Left cardiac atrium (tissue), 4 donors: ENCODE data around the gene SYNDIG1. TPM values are rescaled to one million over a fixed set of nuclear protein-coding genes. Genes with fewer than 3 reads are reported as not detected.

Experiments used
- ATAC-seq, 2 donors: fragments of 200-7000 bp; cut with Tn5 transposase; one replicate each; pipeline ENCODE4 v1.9.1; 2020; ENCODE audit warnings: mild to moderate bottlenecking in 2 of 2, moderate library complexity in 2 of 2
- DNase-seq: peaks from one replicate; pipeline ENCODE4 v3.0.0-alpha.2; 2020
- intact Hi-C, 2 donors: fragments of 100-400 bp; cut with DNase I; formaldehyde crosslinking; loops; one replicate each; pipeline versions ENCODE4 v1.14.1 to v1.15.1; 2022 to 2023
- total RNA-seq, 2 donors: library from RNA; stranded (reverse); fragmentation: NEBNext Ultra II Directional; extraction: Animal tissue kit (Norgen Biotek cat#: 25700); gene quantifications; one replicate each; pipeline ENCODE4 v1.2.1, GENCODE V29; 2021
- donor health status: DM: no; HTN: yes; CAD: no.
- donor health status: DM: no; HTN: yes; CAD: no; lungs with severe emphysema.
- donor health status: DM: yes; HTN: yes; CAD: no.
- donor health status: Dilated cardiomyopathy.

SYNDIG1 gene
- total RNA-seq, 2 donors from 2014 or later, result 16.7 to 28.4 TPM

DNA sequence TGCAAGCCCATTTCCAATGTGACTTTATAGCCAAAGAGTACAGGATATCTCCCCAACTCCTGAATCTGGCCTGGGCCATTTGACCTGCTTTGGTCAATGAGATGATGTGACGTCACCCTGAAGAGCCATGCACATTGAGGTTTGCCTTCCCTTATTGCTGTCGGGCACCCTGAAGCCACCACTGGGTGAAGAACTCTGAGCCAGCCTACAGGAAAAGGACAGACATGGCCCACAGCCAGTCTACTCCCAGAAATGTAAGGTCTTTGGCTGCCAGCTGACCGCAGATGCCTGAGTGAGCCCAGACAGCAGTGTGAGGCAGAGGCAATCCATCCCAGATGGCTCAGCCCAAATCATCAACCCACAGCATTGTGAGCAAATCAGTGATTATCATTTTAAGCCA, 3.7 kb upstream of the SYNDIG1 start:
- peak; percentile 49 to 75 for ATAC-seq
- peak; percentile 72 for DNase-seq
- intact Hi-C loops, result loop anchor here in 1 of 2 donors (5.0 to 10.0 kb wide), 2 partner anchors 37 to 149 kb away; no protein-coding TSS in a partner anchor

DNA sequence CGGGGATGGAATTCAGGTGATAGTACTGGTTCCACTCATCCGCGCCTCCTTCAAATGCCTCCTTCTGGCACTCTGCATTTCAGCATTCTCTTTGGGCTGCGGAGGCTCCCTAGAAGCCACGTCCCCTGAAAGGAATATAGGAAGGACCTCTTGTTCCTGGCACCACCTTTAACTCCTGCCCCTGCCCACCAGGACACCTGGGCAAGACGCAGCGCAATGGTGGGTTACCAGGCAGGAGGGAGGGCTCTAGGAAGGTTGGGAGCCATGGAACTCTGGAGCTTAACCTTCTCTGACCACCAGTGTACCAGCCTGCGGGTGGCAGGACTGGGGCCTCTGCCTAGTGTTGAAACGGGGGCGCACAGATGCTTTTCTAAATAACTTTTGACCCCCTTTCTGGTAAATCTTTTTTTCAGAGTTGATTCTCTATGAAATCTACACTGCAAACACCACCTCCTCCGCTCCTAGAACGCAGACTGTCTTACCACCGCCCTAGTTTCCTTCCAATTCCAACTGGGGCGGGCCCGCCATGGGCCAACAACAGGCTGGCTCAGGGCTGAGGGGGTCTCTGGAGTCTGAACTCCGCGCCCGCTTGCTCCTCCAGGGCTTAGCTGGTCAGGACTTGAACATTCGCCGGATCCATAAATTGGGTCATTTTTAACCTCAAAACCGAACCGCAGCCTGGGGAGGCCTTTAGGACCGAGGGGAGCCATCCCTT, 871 bp upstream of the SYNDIG1 start:
- ATAC-seq (no peak), DNase-seq (no peak)
- intact Hi-C loops, result loop anchor here in 1 of 2 donors (5.0 to 10.0 kb wide), 2 partner anchors 34 to 146 kb away; no protein-coding TSS in a partner anchor

DNA sequence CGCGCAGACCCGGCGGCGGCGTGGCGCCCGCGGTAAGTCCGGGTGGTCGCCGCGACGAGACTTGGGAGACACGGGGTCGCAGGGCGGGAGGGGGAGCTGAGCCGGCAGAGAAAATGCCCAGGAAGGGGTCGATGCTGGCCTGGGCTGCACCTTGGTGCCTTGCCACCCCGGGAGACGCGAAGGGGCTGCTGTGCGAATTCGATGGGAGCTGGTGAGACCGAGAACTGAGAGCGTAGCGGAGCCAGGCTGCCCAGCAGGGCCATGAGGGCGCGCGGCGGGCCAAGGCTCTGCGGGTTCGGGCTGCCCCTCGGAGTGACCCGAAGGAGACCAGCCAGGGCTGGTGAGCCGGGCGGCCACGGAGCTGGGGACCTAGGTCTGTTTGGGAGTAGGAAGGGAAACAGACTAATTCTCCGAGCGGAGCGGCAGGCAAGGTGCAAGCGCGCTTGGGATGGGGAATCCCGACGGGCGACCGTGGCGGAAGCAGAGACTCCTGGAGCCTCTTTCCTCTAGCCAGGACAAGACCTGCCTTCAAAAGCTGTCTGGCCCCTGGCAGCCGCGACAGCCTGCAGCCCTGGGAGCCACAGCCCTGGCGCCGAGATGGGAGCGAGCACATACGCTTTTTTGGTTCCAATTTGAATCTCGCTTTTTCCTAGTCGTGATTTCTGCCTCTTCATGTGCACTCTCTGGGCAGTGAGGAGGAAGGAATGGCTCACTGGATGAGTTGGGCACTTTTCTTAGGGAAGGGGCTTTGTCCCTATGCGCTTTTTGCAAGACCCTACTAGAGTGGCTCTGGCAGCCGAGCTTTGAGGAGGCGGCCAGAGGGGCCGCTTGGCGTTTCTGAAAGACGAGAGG, 691 bp downstream of the SYNDIG1 start:
- intact Hi-C loops, result loop anchor here in 1 of 2 donors (5.0 to 10.0 kb wide), 2 partner anchors 32 to 145 kb away; no protein-coding TSS in a partner anchor
- ATAC-seq (peak; percentile 9 to 10), DNase-seq (no peak)

DNA sequence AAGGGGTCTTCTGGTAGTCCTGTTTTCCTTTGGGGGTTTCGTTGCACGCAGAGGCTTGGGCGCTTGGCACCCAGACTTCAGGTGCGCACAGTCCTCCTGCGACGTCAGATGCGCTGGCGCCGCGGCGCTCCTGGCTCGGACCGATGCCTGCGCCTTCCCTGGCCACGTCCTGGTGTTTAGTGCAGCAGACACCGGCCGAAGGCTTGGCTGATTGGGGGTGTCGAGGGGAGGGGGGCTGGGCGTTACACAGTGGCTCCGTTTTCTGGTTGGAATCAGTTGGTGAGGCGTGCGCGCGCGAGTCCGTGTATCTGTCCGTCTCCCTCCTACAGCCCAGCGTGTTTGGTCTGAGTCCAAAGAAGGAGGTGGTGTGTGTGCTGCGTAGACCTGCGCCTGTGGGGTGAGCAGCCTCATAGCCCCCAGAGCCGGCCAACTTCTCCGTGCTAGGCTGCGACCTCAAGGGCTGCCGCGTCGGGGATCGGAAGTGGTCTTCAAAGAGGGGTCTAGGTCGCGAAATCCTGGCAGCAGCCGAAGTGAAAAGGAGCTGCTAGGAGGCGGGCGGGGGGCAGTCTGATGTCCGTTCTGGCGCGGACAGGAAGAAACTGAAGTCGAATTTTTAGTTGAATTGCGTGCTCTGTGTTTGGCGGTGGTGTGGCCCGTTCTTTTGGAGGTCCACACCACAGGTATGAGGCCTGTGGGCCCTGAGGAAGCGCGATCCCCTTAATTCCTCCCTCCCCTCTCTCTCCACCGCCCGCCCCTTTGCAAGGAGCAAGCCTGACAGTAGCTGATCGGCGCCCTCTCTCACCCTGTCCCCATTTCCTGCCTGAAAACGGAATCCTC, 1.5 kb downstream of the SYNDIG1 start:
- intact Hi-C loops, result no loop called here
- peak; percentile 12 to 36 for ATAC-seq

DNA sequence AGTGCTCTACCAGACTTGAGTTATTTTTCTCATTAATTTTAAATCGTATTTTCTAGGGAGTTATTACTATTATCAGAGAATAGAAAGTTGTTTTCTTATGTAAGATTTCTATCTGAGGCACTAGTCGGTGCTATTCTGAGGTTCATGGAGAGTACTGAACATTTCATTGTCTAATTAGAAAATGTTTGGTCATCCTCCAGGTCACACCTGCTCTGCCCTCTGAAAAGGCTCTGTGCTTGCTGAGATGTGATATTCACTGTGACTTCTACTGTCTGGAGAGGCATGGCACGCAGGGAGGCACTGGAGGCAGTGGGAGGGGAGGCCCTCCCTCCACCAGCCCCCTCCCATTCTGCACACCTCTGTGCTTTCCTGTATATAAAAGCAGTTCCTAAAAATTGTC, 3.0 kb downstream of the SYNDIG1 start:
- no peak for ATAC-seq
- no peak for DNase-seq
- intact Hi-C loops, result no loop called here

More for the DNA sequence above, 1.5 kb downstream of the SYNDIG1 start:
- DNase-seq, result peak; percentile 36

DNA sequence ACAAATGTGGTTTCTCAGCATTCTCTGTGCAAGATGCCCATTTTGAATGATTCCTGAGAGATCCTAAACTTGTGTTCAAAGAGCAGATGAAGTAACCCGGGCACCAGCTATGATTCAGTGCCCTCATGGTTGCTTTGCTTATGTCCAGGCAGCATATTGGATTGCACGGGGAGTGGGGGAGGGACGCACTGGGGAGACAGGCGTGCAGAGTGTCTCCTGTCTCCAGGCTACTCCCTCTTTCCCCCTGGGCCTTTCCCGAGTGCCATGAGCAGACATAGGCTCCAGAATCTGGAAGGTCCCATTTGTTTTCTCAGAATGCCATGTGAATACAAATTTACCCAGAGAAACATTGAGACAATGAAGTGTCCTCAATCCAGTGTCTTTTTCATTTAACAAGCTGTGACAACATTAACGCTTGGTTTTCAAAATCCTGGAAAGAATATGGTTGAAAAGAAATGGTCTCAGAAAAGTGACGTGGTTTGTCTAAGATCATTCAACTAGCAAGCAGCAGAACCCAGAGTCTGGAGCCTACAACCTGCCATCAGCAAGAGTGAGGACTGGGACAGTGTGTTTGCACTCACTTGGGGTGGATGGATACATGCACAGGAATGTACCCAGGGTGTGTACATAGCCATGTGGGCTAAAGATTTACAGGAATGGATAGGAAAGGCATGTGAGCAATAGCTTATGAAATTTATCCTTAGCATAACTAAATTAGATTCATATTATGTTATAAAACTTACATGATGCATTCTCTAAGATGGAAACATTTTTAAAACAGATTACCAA, 4.2 kb downstream of the SYNDIG1 start:
- intact Hi-C loops, result no loop called here

DNA sequence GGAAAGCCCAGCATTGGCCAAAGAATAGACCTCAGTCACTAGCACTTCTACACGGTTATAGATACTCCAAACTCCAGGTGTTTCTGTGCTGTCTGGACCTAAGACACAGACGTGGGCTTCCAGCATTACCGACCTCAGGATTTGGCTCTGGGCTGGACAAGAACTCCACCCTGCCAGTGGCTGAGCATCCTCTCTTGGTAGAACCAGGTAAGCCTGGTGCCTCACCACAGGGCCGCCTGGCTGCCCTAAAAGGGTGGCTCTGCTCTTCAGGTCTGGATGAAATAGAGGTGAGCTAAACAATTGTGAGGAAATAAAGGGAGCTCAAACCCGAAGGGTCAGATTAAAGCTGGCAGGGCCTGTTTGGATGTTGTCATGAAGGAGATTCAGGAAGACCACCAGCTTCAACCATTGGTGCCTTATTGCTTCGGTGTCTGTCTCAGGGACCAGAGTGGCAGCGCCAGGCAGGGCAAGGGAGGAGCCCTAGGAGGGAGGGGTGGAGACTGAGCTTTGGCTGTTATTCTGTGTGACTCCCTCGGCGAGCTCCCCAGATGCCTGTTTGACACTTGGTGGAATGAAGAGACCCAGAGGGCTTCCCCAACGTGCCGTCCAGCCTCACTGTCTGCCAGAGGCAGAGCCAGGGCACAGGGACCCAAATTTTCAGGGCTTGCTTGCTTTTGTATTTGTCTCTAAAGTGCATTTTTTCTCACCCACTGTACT, 8.6 kb downstream of the SYNDIG1 start:
- peak; percentile 58 to 72 for ATAC-seq
- DNase-seq, result no peak
- intact Hi-C loops, result no loop called here

More for the DNA sequence above, 4.2 kb downstream of the SYNDIG1 start:
- DNase-seq, result no peak
- no peak for ATAC-seq

DNA sequence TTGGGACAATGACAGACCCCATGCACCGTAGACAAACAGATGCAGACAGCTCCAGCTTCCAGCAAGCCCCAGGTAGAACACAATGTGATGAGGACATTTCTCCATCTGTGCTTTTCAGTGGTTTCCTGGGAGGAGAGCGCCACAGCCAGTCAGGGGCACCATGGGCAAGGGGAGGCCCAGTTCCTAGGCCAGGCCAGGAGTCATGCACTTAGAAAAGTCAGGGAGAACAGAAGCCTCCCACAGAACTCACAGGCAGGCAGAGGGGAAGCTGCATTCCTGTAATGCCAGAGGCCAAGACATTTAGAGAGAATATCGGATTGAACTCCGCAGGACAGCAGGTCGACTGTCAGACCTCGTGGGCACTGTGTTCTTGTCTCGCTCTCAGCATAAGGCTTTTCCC, 9.2 kb downstream of the SYNDIG1 start:
- intact Hi-C loops, result no loop called here
- DNase-seq (no peak), ATAC-seq (peak in 1 of 2 donors; percentile 31)

DNA sequence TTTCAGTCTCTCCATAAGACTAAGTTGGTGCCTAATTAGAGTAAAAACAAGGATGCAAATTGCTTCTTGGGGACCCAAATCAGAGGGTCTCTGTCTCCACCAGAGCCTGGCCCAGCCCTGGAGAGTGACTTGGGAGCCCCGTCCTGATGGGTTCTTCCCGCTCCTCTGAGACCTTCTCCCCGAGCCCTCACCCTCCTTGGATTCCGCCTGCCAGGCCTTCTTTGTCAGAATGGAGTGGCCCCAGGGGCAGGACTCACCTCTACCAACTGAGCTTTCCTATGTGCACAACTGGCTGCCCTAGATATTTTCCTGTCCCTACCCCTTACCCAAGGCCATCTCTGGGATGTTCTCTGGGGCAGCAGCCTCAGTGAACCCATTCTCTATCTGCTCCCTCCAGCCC, 9.7 kb downstream of the SYNDIG1 start:
- intact Hi-C loops, result no loop called here
- ATAC-seq (no peak), DNase-seq (no peak)

DNA sequence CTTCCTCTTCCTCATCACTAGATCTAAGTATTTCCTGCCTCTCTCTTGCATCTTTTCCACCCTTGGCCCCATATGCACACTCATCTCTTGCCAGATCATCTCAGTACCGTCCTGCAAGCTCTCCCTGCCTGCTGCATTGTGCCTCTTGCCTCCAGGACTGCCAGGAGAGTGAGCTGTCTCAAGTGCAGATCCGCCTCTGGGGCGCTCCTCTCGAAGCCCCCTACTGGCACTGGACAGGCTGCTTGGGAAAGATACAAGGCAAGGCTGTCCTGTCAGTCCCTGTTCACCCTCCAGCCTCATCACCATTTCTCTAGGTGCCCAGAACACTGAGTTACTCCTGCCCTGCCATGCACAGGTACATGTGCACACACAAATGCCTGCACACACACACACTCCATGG, 10.2 kb downstream of the SYNDIG1 start:
- ATAC-seq (no peak), DNase-seq (no peak)
- intact Hi-C loops, result no loop called here

DNA sequence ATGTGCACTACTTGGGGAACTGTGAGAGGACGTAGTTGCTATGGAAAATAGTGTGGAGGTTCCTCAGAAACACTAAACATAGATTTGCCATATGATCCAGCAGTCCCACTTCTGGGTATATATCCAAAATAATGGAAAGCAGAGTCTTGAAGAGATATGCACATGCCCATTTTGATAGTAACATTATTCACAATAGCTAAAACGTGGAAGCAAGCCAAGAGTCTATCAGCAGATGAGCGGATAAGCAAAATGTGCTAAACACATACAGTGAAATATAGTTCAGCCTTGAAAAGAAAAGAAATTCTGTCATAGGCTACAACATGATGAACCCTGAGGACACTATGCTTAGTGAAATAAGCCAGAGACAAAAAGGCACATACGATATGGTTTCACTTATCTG, 11.1 kb downstream of the SYNDIG1 start:
- ATAC-seq (no peak), DNase-seq (no peak)
- intact Hi-C loops, result no loop called here

DNA sequence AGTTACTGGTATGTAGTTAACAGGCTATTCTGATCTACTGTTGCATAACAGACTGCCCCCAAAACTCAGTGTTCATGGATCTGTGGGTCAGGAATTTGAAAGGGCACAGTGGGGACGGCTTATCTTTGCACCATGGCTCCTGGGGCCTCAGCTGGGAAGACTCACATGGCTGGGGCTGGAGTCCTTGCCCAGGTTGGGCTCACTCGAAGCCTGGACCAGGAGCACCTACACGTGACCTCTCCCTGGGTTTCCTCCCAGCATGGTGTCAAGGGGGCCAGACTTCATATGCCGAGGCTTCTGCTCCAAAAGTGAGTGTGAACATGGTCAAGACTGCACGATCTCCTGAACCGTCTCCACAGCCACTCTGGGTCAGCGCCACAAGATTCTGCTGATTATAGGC, 11.7 kb downstream of the SYNDIG1 start:
- ATAC-seq (no peak), DNase-seq (no peak)
- intact Hi-C loops, result no loop called here

DNA sequence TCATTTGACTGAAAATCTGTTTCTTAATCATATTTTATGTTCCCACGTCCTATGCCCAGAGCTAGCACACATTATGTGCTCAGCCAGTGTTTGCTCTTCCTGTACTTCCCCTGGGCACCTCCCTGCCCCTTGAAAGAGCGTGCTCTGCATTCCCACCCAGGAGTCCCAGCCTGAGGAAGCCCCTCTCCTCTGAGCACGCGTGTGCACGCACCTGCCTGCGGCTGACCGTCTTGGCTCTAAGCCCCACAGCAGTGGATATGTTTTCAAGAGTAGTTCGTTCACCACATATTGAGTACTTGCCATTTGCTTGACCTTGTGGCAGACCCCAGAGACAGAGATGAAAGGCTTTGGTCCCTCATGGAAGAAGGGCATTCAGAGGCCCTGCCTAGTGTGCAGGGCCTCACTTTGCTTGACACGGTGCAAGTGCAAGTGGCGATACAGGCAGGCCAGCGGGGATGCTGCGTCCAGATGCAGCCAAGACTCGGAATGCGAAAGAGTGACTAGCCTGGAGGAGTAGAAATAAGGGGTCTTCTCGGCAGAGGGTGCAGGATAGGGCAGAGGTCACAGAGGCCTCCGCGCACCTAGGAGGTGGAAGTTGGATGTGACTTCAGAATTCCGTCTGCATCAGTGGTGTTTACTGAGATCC, 14.1 kb downstream of the SYNDIG1 start:
- no peak for DNase-seq

DNA sequence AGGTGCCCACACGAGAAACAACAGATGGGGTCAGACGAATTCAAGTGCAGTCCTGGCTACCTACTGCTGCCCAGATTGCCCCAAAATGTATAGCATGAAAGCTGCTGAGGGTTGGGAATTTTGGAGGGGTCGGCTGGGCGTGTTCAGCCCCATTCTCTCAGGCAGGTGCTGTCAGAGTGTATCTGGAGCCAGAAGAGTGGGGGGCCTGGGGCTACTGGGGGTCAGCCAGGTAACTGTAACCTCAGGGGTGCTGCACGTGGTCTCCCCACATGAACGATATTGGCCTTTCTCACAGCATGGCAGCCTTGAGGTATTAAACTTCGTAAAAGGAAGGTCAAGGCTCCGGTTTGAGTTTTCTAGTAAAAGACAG, 14.6 kb downstream of the SYNDIG1 start:
- intact Hi-C loops, result no loop called here
- ATAC-seq (no peak), DNase-seq (no peak)

More for the DNA sequence above, 14.1 kb downstream of the SYNDIG1 start:
- intact Hi-C loops, result no loop called here
- no peak for ATAC-seq

DNA sequence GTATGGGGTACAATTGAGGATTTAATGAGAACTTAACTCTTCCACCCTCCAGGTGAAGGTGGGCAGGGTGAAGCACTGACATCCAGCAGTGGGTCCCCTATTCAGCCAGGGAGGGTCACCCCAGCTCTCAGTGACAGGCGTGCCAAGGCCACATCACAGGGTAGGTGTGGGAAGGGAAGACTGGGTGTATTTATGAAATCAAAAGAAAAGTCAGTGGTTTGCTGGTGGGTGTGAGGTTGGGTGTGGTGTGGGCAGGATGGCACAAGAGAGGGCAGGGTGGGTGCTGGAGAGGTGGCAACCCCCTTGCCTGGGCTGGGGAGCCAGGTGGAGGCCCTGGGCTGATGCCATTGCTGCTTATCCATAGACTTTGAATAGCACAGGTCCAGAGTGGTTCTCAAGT, 16.6 kb downstream of the SYNDIG1 start:
- ATAC-seq (no peak), DNase-seq (no peak)
- intact Hi-C loops, result no loop called here

DNA sequence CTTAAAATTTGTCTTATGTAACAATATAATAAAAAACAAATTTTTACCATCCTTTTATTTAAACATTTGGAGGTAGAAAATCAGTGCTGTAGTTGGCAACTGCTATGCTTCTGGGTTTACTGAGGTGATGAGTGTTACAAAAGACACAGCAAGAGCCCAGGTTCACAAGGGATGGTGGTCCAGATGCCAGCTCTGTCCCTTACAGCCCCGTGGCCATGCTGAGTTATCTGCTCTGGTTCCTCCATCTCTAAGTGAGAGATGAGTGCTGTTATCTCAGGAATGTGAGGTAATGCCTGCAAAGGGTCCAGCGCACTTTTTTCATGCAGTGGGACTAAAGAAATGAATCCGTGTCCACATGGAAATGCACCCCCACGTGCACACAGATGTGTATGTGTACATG, 17.8 kb downstream of the SYNDIG1 start:
- intact Hi-C loops, result no loop called here
- ATAC-seq (peak; percentile 44 to 80), DNase-seq (no peak)

DNA sequence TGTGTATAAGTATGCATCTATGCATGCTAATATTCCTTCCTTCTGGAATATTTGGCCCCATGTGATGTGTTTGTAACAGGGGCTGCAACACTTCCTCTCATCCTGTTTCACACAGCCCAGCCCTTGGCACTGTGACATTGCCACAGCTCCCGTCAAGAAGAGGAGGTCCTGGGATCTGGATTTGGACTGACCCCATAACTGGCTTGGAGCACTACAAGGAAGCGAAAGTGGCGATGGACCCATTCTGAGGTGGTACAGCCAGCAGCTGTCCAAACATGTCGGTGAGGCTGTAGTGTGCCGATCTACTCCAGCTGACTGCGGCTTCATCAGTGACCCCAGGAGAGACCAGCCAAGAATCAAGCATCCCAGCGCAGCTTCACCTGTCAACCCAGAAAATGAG, 18.2 kb downstream of the SYNDIG1 start:
- DNase-seq (no peak), ATAC-seq (peak; percentile 9 to 54)
- intact Hi-C loops, result no loop called here
